Measurements from ENCODE around the gene CHGA.

DNA sequence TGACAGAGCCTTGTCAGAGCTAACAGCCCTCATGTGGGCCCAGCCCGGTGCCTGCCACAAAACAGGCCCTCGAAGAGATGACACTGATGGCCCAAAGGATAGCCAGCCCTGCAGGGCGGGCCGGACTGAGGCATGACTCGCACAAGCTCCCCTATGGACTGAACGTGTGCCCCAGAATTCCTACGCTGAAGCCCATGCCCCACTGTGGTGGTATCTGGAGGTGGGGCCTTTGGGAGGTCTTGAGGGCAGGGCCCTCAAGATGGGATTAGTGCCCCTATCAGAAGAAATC lies 38.6 kb downstream of the CHGA start:
- TF ChIP-seq POLR2AphosphoS5 (IDR thresholded peaks at IDR 0.05): no peak
- no peak for TF ChIP-seq EP300 (IDR thresholded peaks at IDR 0.05)
